DND-41 (cell line): ENCODE data around the gene VPS35L.

Experiments
- ATAC-seq: fragments of 200-7000 bp; cut with Tn5 transposase; 3 replicates; pipeline ENCODE4 v1.9.1; 2021; ENCODE audit warnings: low read depth; ENCODE audit not compliant: insufficient read depth
- DNase-seq: peaks from one replicate; pipeline ENCODE4 v3.0.0-alpha.2; 2020
- H2AFZ ChIP-seq: 2 replicates; pipeline ENCODE4 v1.6.0; 2012; ENCODE audit warnings: low read depth, low read length
- H3K27ac ChIP-seq: 2 replicates; pipeline ENCODE4 v1.5.1; 2012; ENCODE audit warnings: low read length, inconsistent platforms
- H3K27me3 ChIP-seq: fragments of 200-600 bp; sonication (generic); 2 replicates; pipeline ENCODE4 v1.6.0; 2012; ENCODE audit warnings: low read length, mild to moderate bottlenecking, inconsistent platforms; ENCODE audit not compliant: insufficient read depth, poor library complexity
- H3K36me3 ChIP-seq: 2 replicates; pipeline ENCODE4 v1.5.1; 2012; ENCODE audit warnings: low read length, inconsistent platforms; ENCODE audit not compliant: insufficient read depth
- H3K4me1 ChIP-seq: 2 replicates; pipeline ENCODE4 v1.5.1; 2012; ENCODE audit warnings: mild to moderate bottlenecking, low read length; ENCODE audit not compliant: insufficient read depth
- H3K4me2 ChIP-seq: 2 replicates; pipeline ENCODE4 v1.6.0; 2012; ENCODE audit warnings: mild to moderate bottlenecking, moderate library complexity, low read length, inconsistent platforms; ENCODE audit not compliant: insufficient read depth
- H3K4me3 ChIP-seq, 2 experiments: fragments of 200-600 bp in 1 of 2; shearing (Covaris generic) in 1 of 2; 2 replicates each; pipeline ENCODE4 v1.5.1; 2012 to 2016; ENCODE audit warnings: inconsistent platforms in 2 of 2, low read length in 2 of 2, mild to moderate bottlenecking in 2 of 2, low read depth in 1 of 2, moderate library complexity in 1 of 2
- H3K79me2 ChIP-seq: 2 replicates; pipeline ENCODE4 v1.6.0; 2012; ENCODE audit warnings: low read length, inconsistent platforms; ENCODE audit not compliant: insufficient read depth
- H3K9ac ChIP-seq: 2 replicates; pipeline ENCODE4 v1.6.0; 2012; ENCODE audit warnings: low read depth, mild to moderate bottlenecking, inconsistent platforms, low read length, moderate library complexity
- H3K9me3 ChIP-seq: 2 replicates; pipeline ENCODE4 v1.5.1; 2012; ENCODE audit warnings: low read length, moderate library complexity, mild to moderate bottlenecking, inconsistent platforms; ENCODE audit not compliant: insufficient read depth, severe bottlenecking
- H4K20me1 ChIP-seq: 2 replicates; pipeline ENCODE4 v1.6.0; 2012; ENCODE audit warnings: low read length; ENCODE audit not compliant: insufficient read depth
- EZH2 ChIP-seq: IDR thresholded peaks from 3 replicates; pipeline ENCODE4 v1.6.1; 2012; ENCODE audit warnings: borderline replicate concordance, low read depth, mild to moderate bottlenecking, moderate library complexity, low read length, inconsistent platforms; ENCODE audit not compliant: severe bottlenecking
- TF ChIP-seq, protein P1 (sequence below): IDR thresholded peaks from 2 replicates; pipeline ENCODE4 v1.5.1; 2012; ENCODE audit warnings: borderline replicate concordance, low read length, moderate library complexity, mild to moderate bottlenecking; ENCODE audit not compliant: poor library complexity, severe bottlenecking; ENCODE audit errors: extremely low read depth

VPS35L gene

DNA sequence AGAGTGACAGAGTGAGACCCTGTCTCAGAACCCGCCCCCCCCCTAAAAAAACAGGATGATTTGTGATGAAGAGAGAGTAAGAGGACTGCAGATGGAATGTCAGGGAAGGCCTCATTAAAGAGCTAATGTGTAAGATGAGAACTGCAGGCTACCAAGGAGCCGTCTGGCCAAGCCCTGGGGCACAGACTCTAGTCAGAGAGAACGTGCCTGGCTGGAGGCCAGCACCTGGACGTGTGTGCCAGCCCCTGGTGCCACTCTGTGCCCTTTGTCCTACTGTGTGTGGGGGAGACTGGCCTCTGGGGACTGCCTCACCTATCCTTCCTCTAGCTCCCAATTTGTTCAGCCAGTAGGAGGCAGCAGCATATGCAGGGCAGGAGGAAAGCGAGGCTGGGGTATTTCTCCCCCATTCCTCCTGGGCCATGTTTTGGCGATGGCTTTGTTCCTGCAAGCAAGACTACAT is 125.4 kb downstream of the VPS35L start:
- Histone ChIP-seq H3K27me3 (no peaks in the 10 kb centered on the region), H3K4me3 (no peak overlapping the region), H3K4me1 (no peaks in the 10 kb centered on the region), H4K20me1 (no peaks in the 10 kb centered on the region), H3K9me3 (no peaks in the 10 kb centered on the region), H3K36me3 (peaks cover 51% of the 10 kb centered on the region), H3K9ac (no peak overlapping the region), H3K79me2 (no peaks in the 10 kb centered on the region), H3K27ac (no peak overlapping the region), H3K4me2 (no peak overlapping the region), H2AFZ (no peak overlapping the region)
- TF ChIP-seq, protein P1, sequence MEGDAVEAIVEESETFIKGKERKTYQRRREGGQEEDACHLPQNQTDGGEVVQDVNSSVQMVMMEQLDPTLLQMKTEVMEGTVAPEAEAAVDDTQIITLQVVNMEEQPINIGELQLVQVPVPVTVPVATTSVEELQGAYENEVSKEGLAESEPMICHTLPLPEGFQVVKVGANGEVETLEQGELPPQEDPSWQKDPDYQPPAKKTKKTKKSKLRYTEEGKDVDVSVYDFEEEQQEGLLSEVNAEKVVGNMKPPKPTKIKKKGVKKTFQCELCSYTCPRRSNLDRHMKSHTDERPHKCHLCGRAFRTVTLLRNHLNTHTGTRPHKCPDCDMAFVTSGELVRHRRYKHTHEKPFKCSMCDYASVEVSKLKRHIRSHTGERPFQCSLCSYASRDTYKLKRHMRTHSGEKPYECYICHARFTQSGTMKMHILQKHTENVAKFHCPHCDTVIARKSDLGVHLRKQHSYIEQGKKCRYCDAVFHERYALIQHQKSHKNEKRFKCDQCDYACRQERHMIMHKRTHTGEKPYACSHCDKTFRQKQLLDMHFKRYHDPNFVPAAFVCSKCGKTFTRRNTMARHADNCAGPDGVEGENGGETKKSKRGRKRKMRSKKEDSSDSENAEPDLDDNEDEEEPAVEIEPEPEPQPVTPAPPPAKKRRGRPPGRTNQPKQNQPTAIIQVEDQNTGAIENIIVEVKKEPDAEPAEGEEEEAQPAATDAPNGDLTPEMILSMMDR = no peak
- TF ChIP-seq EZH2 = no peak
- DNase-seq (no peak), ATAC-seq (no peak)

DNA sequence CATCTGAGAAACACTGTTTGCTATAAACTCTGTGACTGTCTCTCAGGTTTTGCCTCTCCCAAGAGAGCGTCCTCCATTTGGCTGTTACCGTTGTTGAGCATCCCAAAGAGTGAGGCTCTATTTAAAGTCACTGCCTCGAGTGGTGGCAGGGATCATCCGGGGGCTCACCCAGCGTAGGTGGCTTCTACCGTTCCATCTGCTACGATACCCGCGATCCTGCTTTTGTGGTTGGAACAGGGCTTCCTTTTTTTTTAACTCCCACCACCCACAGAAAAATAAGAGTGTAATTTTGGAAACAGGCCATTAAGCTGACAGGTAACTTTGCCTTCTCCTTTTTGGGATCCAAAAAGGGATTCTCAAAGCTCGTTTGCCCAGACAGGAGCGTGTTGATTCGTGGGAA is 126.1 kb downstream of the VPS35L start:
- no peaks in the 10 kb centered on the region for H3K4me1 ChIP-seq
- no peak for DNase-seq
- H3K4me3 ChIP-seq = no peak overlapping the region
- no peak overlapping the region for H3K9ac ChIP-seq
- no peak overlapping the region for H2AFZ ChIP-seq
- H3K27ac ChIP-seq = no peak overlapping the region
- no peak overlapping the region for H3K4me2 ChIP-seq
- no peak for ATAC-seq
- no peaks in the 10 kb centered on the region for H3K27me3 ChIP-seq
- H3K9me3 ChIP-seq = no peaks in the 10 kb centered on the region
- no peaks in the 10 kb centered on the region for H3K79me2 ChIP-seq
- H4K20me1 ChIP-seq = no peaks in the 10 kb centered on the region
- H3K36me3 ChIP-seq = peaks cover 49% of the 10 kb centered on the region
- TF ChIP-seq EZH2 = no peak

- Histone ChIP-seq H3K27ac (no peak overlapping the region), H3K4me1 (no peaks in the 10 kb centered on the region), H4K20me1 (peaks cover 4% of the 10 kb centered on the region; the same call in 1 of the 2 replicates), H3K36me3 (peaks cover 63% of the 10 kb centered on the region), H3K4me3 (no peak overlapping the region), H3K4me2 (no peak overlapping the region), H2AFZ (no peak overlapping the region), H3K27me3 (no peaks in the 10 kb centered on the region), H3K79me2 (no peaks in the 10 kb centered on the region), H3K9ac (no peak overlapping the region), H3K9me3 (no peaks in the 10 kb centered on the region)
- no peak for TF ChIP-seq EZH2
- TF ChIP-seq, protein P1 = no peak
- ATAC-seq (no peak), DNase-seq (no peak)
Observed at GRCh38 chr16:19683453-19684236, 128.1 kb downstream of the VPS35L start.

GRCh38 chr16:19685176-19685575 is 129.7 kb downstream of the VPS35L start:
- Histone ChIP-seq H3K79me2 (no peaks in the 10 kb centered on the region), H3K9me3 (no peaks in the 10 kb centered on the region), H4K20me1 (peaks cover 4% of the 10 kb centered on the region; the same call in 1 of the 2 replicates), H3K4me1 (no peaks in the 10 kb centered on the region), H2AFZ (no peak overlapping the region), H3K36me3 (peaks cover 61% of the 10 kb centered on the region), H3K4me2 (no peak overlapping the region), H3K27me3 (no peaks in the 10 kb centered on the region), H3K9ac (no peak overlapping the region), H3K27ac (no peak overlapping the region), H3K4me3 (no peak overlapping the region)
- TF ChIP-seq EZH2 = no peak
- TF ChIP-seq, protein P1 = no peak
- ATAC-seq (no peak), DNase-seq (no peak)
